HEK293 (cell line): ENCODE measurements around the gene CCDC178.

Experiments used
- CTCF ChIA-PET: fragments of 350-600 bp; formaldehyde crosslinking; extraction: SDS; loops from one replicate; lab custom pipeline; 2021; ENCODE audit warnings: antibody characterized with exemption; lab: Yijun Ruan, JAX
- POLR2A ChIA-PET: fragments of 300-600 bp; formaldehyde crosslinking; extraction: SDS; loops from one replicate; lab custom pipeline; 2020; ENCODE audit warnings: antibody characterized with exemption, inconsistent platforms; lab: Yijun Ruan, JAX
- H3K27ac ChIP-seq: fragments of 200-500 bp; sonication (Bioruptor generic); 2 replicates; pipeline ENCODE4 v1.5.1; 2014; ENCODE audit warnings: low read depth, low read length, control low read depth, inconsistent platforms; ENCODE audit errors: extremely low read depth
- H3K36me3 ChIP-seq, 2 experiments: fragments of 200-500 bp in 1 of 2; sonication (Bioruptor generic) in 1 of 2; 1 replicate in 1 of 2; 2 replicates in 1 of 2; pipeline ENCODE4 v1.5.1; 2014 to 2017; ENCODE audit warnings: inconsistent platforms in 2 of 2, low read length in 2 of 2; ENCODE audit not compliant: control insufficient read depth in 2 of 2, insufficient read depth in 1 of 2
- H3K4me1 ChIP-seq: fragments of 200-500 bp; sonication (Bioruptor generic); 2 replicates; pipeline ENCODE4 v1.5.1; 2014; ENCODE audit warnings: mild to moderate bottlenecking, low read length, inconsistent platforms; ENCODE audit not compliant: control insufficient read depth, insufficient read depth
- H3K4me3 ChIP-seq: 2 replicates; pipeline ENCODE4 v1.5.1; 2011; ENCODE audit warnings: low read depth, mild to moderate bottlenecking, control low read depth, low read length, moderate library complexity
- H3K9me3 ChIP-seq: fragments of 200-500 bp; sonication (Bioruptor generic); 2 replicates; pipeline ENCODE4 v1.5.1; 2014; ENCODE audit warnings: low read depth, low read length, inconsistent platforms; ENCODE audit not compliant: control insufficient read depth, insufficient read depth
- GLIS1 ChIP-seq: fragments of 450-650 bp; formaldehyde crosslinking; IDR thresholded peaks from 2 replicates; pipeline ENCODE4 v1.5.1; 2016; ENCODE audit warnings: missing biosample characterization, missing genetic modification characterization
- OSR2 ChIP-seq: fragments of 450-650 bp; formaldehyde crosslinking; IDR thresholded peaks from 2 replicates; pipeline ENCODE4 v1.5.1; 2016; ENCODE audit warnings: missing biosample characterization, missing genetic modification characterization
- REPIN1 ChIP-seq: fragments of 450-650 bp; formaldehyde crosslinking; IDR thresholded peaks from 2 replicates; pipeline ENCODE4 v1.5.1; 2017; ENCODE audit warnings: missing biosample characterization, missing genetic modification characterization, low read depth
- SCRT1 ChIP-seq: fragments of 450-650 bp; formaldehyde crosslinking; IDR thresholded peaks from 2 replicates; pipeline ENCODE4 v1.5.1; 2016; ENCODE audit warnings: missing biosample characterization, missing genetic modification characterization, borderline replicate concordance
- TCF7L2 ChIP-seq: IDR thresholded peaks from 2 replicates; pipeline ENCODE4 v1.6.1; 2011; ENCODE audit warnings: low read depth, mild to moderate bottlenecking, inconsistent platforms, low read length, moderate library complexity, borderline replicate concordance
- YY2 ChIP-seq: fragments of 450-650 bp; formaldehyde crosslinking; IDR thresholded peaks from 2 replicates; pipeline ENCODE4 v1.5.1; 2016; ENCODE audit warnings: missing biosample characterization, missing genetic modification characterization
- ZIC2 ChIP-seq: fragments of 450-650 bp; formaldehyde crosslinking; IDR thresholded peaks from 2 replicates; pipeline ENCODE4 v1.5.1; 2016; ENCODE audit warnings: missing biosample characterization, missing genetic modification characterization
- ZNF10 ChIP-seq: fragments of 450-650 bp; formaldehyde crosslinking; IDR thresholded peaks from 2 replicates; pipeline ENCODE4 v1.5.1; 2017; ENCODE audit warnings: missing biosample characterization, missing genetic modification characterization
- ZNF138 ChIP-seq: fragments of 450-650 bp; formaldehyde crosslinking; IDR thresholded peaks from 2 replicates; pipeline ENCODE4 v1.5.1; 2016; ENCODE audit warnings: missing biosample characterization, missing genetic modification characterization, borderline replicate concordance
- ZNF140 ChIP-seq: fragments of 450-650 bp; formaldehyde crosslinking; IDR thresholded peaks from 2 replicates; pipeline ENCODE4 v1.5.1; 2016; ENCODE audit warnings: missing biosample characterization, missing genetic modification characterization
- ZNF175 ChIP-seq: fragments of 450-650 bp; formaldehyde crosslinking; IDR thresholded peaks from 2 replicates; pipeline ENCODE4 v1.5.1; 2016; ENCODE audit warnings: missing biosample characterization, missing genetic modification characterization
- ZNF248 ChIP-seq: fragments of 450-650 bp; formaldehyde crosslinking; IDR thresholded peaks from 2 replicates; pipeline ENCODE4 v1.5.1; 2017; ENCODE audit warnings: missing biosample characterization, missing genetic modification characterization
- ZNF302 ChIP-seq: fragments of 450-650 bp; formaldehyde crosslinking; IDR thresholded peaks from 2 replicates; pipeline ENCODE4 v1.5.1; 2016; ENCODE audit warnings: missing biosample characterization, missing genetic modification characterization, low read depth
- ZNF391 ChIP-seq: fragments of 450-650 bp; formaldehyde crosslinking; IDR thresholded peaks from 2 replicates; pipeline ENCODE4 v1.5.1; 2016; ENCODE audit warnings: low read depth, missing biosample characterization, missing genetic modification characterization, borderline replicate concordance
- ZNF544 ChIP-seq: fragments of 450-650 bp; formaldehyde crosslinking; IDR thresholded peaks from 2 replicates; pipeline ENCODE4 v1.5.0; 2017; ENCODE audit warnings: missing biosample characterization, missing genetic modification characterization
- ZNF549 ChIP-seq: fragments of 450-650 bp; IDR thresholded peaks from 2 replicates; pipeline ENCODE4 v1.5.1; 2018; ENCODE audit warnings: missing biosample characterization, missing genetic modification characterization, mild to moderate bottlenecking, inconsistent platforms, moderate library complexity
- ZNF626 ChIP-seq: fragments of 450-650 bp; sonication (Bioruptor Pico); formaldehyde crosslinking; IDR thresholded peaks from 2 replicates; pipeline ENCODE4 v1.5.1; 2018; ENCODE audit warnings: missing biosample characterization, missing genetic modification characterization, inconsistent platforms
- ZNF670 ChIP-seq: fragments of 450-650 bp; formaldehyde crosslinking; IDR thresholded peaks from 2 replicates; pipeline ENCODE4 v1.5.1; 2016; ENCODE audit warnings: missing biosample characterization, missing genetic modification characterization, low read depth
- ZNF707 ChIP-seq: fragments of 450-650 bp; formaldehyde crosslinking; IDR thresholded peaks from 2 replicates; pipeline ENCODE4 v1.5.1; 2016; ENCODE audit warnings: missing biosample characterization, missing genetic modification characterization
- TF ChIP-seq, protein P1 (sequence below): fragments of 450-650 bp; formaldehyde crosslinking; IDR thresholded peaks from 2 replicates; pipeline ENCODE4 v1.5.1; 2016; ENCODE audit warnings: missing biosample characterization, missing genetic modification characterization
- TF ChIP-seq, protein P2 (sequence below): fragments of 450-650 bp; formaldehyde crosslinking; IDR thresholded peaks from 2 replicates; pipeline ENCODE4 v1.5.1; 2016; ENCODE audit warnings: missing biosample characterization, missing genetic modification characterization, low read depth
- TF ChIP-seq, protein P3 (sequence below): fragments of 450-650 bp; formaldehyde crosslinking; IDR thresholded peaks from 2 replicates; pipeline ENCODE4 v1.5.1; 2016; ENCODE audit warnings: missing biosample characterization, missing genetic modification characterization

CCDC178 gene

DNA sequence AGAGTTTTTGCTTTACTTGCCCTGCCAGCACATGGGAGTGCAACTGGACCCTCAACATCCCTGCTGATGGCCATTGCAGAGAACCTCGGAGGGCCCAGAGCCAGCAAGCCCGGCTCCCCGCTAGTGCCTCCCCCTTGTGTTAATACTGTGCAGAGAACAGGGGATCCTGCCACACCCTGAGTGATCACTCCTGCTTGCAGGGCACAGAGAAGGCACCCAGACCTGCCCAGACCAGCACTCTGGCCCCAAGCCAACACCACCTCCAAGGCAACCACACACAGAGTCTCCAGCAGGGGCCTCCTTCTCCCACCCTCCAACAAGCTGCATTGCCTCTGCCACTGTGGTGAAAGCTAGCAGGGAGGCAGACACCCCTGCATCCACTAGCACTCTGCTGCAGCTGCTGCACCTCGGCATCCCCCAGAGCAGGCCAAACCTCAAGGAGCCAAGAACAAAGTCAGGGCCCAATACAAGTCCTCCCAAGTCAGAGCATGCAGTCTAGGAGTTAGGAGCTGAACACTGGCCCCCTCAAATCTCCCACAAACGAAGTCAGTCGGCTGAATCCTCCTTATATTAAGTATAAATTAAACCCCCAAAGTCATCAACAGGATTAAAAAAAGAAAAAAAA is 157.7 kb downstream of the CCDC178 start:
- Histone ChIP-seq H3K9me3 (no peaks in the 10 kb centered on the region), H3K4me1 (no peaks in the 10 kb centered on the region), H3K4me3 (no peak overlapping the region), H3K36me3 (no peaks in the 10 kb centered on the region), H3K27ac (no peak overlapping the region)
- POLR2A ChIA-PET, result no interaction called here
- CTCF ChIA-PET, result interaction anchor here (0.7 kb wide), 1 partner anchor 509 kb away, joined by 3 read pairs; no protein-coding TSS in a partner anchor
- TF ChIP-seq ZNF626 (tag by site-specific recombination) (no peak), GLIS1 (tag by site-specific recombination) (0 out of 2 replicates have a peak, but pooled peaks have one; percentile 14), ZIC2 (tag by site-specific recombination) (peak; percentile 47; the same call in 1 of the 2 replicates), ZNF10 (no peak)
- TF ChIP-seq, protein P1, sequence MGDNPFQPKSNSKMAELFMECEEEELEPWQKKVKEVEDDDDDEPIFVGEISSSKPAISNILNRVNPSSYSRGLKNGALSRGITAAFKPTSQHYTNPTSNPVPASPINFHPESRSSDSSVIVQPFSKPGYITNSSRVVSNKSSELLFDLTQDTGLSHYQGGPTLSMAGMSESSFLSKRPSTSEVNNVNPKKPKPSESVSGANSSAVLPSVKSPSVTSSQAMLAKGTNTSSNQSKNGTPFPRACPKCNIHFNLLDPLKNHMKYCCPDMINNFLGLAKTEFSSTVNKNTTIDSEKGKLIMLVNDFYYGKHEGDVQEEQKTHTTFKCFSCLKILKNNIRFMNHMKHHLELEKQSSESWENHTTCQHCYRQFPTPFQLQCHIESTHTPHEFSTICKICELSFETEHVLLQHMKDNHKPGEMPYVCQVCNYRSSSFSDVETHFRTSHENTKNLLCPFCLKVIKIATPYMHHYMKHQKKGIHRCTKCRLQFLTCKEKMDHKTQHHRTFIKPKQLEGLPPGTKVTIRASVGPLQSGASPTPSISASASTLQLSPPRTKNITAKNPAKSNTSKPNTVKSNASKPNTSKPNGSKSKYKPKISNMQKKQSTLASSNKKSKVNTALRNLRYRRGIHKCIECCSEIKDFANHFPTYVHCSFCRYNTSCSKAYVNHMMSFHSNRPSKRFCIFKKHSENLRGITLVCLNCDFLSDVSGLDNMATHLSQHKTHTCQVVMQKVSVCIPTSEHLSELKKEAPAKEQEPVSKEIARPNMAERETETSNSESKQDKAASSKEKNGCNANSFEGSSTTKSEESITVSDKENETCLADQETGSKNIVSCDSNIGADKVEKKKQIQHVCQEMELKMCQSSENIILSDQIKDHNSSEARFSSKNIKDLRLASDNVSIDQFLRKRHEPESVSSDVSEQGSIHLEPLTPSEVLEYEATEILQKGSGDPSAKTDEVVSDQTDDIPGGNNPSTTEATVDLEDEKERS, result no peak
- TF ChIP-seq, protein P2, sequence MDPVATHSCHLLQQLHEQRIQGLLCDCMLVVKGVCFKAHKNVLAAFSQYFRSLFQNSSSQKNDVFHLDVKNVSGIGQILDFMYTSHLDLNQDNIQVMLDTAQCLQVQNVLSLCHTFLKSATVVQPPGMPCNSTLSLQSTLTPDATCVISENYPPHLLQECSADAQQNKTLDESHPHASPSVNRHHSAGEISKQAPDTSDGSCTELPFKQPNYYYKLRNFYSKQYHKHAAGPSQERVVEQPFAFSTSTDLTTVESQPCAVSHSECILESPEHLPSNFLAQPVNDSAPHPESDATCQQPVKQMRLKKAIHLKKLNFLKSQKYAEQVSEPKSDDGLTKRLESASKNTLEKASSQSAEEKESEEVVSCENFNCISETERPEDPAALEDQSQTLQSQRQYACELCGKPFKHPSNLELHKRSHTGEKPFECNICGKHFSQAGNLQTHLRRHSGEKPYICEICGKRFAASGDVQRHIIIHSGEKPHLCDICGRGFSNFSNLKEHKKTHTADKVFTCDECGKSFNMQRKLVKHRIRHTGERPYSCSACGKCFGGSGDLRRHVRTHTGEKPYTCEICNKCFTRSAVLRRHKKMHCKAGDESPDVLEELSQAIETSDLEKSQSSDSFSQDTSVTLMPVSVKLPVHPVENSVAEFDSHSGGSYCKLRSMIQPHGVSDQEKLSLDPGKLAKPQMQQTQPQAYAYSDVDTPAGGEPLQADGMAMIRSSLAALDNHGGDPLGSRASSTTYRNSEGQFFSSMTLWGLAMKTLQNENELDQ (tag by site-specific recombination), result no peak

DNA sequence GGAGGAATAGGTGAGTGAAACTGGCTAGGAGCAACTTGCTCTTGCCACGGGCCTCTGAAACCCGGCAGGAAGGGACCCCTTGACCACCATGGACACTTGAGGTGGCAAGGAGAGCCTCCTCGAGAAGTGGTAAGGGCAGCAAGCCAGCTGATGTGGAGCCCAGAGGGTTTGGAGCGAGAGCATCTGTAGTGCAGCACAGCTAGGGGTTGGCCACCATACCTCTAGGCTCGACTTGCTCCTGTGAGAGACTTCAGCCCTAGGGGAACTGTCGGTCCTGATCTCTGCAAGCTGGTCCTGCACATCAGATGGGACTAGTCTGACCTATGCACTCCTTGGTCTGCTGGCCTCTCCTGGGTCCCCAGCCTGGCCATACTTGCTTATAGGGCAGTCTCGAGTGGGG is 158.4 kb downstream of the CCDC178 start:
- H3K4me3 ChIP-seq, result no peak overlapping the region
- H3K27ac ChIP-seq, result no peak overlapping the region
- H3K36me3 ChIP-seq, result no peaks in the 10 kb centered on the region
- CTCF ChIA-PET, result interaction anchor here (0.7 kb wide), 1 partner anchor 508 kb away, joined by 3 read pairs; no protein-coding TSS in a partner anchor
- POLR2A ChIA-PET, result no interaction called here
- H3K9me3 ChIP-seq, result no peaks in the 10 kb centered on the region
- H3K4me1 ChIP-seq, result no peaks in the 10 kb centered on the region
- TF ChIP-seq ZNF140 (tag by site-specific recombination) (no peak), ZNF138 (tag by site-specific recombination) (no peak), REPIN1 (tag by site-specific recombination) (no peak), ZNF391 (tag by site-specific recombination) (no peak), ZNF248 (tag by site-specific recombination) (no peak), ZNF707 (tag by site-specific recombination) (no peak), ZNF549 (tag by site-specific recombination) (no peak), ZNF544 (no peak), YY2 (no peak), ZNF175 (tag by site-specific recombination) (no peak), TCF7L2 (no peak), OSR2 (no peak), ZNF670 (tag by site-specific recombination) (no peak), ZNF302 (tag by site-specific recombination) (no peak), SCRT1 (tag by site-specific recombination) (no peak)
- TF ChIP-seq, protein P3, sequence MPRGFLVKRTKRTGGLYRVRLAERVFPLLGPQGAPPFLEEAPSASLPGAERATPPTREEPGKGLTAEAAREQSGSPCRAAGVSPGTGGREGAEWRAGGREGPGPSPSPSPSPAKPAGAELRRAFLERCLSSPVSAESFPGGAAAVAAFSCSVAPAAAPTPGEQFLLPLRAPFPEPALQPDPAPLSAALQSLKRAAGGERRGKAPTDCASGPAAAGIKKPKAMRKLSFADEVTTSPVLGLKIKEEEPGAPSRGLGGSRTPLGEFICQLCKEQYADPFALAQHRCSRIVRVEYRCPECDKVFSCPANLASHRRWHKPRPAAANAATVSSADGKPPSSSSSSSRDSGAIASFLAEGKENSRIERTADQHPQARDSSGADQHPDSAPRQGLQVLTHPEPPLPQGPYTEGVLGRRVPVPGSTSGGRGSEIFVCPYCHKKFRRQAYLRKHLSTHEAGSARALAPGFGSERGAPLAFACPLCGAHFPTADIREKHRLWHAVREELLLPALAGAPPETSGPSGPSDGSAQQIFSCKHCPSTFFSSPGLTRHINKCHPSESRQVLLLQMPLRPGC (tag by site-specific recombination), result no peak
- TF ChIP-seq, protein P2 (tag by site-specific recombination), result no peak
